ENCODE measurements around the gene MAP7.
A peak's percentile ranks its signal among the peaks of the same experiment; 100 is the strongest.
"Not testable (repeated sequence)": the region's sequence is repeated elsewhere in the genome, so short reads cannot be mapped to it uniquely, and the experiment has no call there.

The MAP7 gene

DNA sequence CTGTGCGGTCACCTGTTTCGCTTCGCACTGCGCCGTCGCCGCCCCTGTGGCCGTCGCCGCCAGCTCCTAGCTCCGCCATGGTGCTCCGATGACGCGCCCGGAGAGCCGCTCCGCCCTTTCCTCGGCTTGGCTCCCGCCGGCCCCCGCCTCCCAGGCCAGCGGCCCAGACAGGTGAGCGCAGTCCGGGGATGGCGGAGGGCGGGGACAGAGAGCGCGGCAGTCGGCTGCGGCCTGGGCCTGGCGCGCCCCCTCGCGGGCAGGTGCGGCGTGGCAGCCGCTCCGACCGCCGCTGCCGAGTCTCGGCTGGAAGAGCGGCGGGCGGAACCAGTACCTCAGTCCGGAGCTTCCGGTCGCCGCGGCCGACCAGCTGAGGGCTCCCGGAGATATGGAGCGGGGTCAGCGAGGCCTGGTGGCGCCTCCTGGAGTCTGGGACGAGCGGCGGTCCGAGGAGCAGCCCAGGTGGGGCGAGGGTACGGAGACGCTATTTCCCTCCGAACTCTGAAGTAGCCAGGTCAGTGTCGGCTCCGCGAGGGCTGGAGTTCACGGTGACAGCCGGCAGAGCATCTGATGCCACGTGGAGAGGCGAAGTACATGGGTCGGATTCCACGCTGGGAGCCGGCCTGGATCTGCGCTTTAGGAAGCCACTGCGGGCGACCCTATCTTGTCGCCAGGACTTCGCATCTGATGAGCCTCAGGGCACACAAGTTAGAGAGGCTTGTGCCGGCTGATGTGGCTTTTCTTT lies at the start of gene MAP7:
MAP7 (minus strand) TSS at position 93 of the 742 bp plus-strand sequence; CDS start at position 79, 14 bp downstream.
- DNase-seq (ENCODE audit: low read depth), result no peak

DNA sequence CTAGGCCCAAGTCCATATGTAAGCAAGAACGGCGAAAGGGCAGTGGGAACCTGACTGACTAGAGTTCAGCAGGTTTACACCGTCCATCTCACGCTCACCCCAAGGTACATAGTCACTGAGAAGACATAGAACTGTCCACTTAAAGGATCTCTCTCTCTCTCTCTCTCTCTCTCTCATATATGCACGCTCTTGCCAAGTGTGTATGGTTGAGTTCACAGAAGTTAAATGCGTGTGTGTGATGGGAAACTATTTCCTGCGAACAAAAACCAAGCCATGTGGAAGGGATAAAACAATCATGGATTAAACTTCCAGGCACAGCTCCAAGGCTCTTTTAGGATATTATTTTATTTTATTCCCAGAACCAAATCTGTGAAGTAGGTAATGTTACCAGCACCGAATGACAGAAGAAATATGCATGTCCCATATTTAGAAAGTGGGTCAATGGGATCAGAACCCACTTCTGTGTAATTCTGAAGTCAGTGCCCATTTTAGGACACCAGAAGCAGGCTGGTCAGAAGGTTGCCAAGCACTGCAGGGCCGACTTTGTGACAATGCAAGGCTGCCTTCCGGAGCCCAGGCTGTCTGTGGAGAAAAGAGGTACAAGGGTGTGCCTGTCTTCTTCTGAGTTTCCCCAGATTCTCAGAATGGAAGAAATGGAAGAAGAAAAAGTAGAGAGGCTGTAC lies 49.2 kb upstream of the MAP7 start:
- DNase-seq (ENCODE audit: low read depth), result no peak

DNA sequence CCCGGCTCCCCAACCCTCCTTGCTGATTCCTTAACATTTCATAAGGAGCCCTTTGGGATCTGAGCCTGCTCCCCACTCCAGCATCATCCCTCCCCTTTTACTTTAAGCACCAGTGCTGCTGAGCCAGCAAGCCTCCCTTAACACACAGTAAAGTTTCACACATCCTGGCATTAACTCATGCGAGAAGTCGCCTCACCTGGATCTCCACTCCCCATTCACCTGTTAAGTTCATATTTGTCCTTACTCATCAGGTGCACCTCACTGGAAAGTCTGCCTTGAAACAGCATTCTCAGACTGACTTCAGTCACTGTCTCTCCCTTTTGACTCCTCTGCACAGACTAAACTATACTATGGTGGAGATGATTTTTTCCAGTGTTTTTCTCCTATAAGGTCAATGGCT lies 47.8 kb upstream of the MAP7 start:
- no peak for DNase-seq (ENCODE audit: low read depth)

DNA sequence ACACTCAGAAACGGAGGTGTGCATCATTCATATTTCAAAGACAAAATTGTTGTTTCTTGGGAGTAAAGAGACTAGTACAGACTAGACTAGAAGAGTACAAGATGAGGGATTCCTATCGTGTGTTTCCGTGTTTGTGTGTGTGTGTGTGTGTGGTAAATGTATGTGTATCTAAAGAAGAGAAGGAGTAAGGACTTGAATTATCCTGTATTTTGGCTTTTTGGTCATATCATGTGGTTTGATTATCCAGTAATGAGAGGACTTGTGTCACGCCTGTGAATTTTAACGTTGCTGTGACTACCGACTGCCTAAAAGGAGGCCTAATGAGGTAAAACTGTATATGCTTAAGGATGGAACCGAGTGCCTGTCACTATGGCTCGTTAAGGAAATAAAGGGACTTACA lies 44.4 kb upstream of the MAP7 start:
- DNase-seq (ENCODE audit: low read depth), result no peak

DNA sequence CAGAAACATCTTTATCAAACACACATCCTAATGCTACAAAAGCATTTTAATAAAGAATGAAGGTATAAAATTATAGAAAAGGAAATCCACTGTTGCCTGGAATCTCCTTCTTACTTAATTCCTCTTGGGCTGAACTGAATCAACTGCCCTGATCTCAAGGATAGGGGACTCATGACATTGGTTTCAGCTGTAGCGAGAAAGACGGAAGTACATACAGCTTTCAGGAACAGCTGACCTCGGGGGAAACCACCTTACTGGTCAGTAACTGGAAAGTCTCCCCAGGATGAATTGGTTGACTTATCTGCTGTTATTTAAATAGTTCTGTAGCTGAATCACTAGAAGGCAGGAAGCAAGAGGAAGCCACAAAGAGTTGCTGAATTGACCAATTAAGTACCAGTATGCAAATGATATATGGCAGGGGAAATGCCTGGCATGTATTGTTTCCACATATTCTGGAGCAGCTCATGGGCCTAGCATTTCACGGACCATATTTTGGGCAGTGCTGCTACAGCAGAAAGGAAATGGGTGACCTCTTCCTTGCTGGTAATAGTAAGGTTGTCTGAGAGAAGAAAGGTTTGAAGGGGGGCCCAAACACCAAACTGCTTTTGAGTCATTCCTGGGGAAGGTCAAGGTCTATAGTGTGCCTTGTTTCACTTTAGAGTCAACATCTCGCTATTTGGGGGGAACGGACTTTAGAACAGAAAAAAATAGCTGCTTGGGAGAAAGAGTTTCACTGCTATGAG lies 43.7 kb upstream of the MAP7 start:
- peak; percentile 99 for DNase-seq (ENCODE audit: low read depth)

DNA sequence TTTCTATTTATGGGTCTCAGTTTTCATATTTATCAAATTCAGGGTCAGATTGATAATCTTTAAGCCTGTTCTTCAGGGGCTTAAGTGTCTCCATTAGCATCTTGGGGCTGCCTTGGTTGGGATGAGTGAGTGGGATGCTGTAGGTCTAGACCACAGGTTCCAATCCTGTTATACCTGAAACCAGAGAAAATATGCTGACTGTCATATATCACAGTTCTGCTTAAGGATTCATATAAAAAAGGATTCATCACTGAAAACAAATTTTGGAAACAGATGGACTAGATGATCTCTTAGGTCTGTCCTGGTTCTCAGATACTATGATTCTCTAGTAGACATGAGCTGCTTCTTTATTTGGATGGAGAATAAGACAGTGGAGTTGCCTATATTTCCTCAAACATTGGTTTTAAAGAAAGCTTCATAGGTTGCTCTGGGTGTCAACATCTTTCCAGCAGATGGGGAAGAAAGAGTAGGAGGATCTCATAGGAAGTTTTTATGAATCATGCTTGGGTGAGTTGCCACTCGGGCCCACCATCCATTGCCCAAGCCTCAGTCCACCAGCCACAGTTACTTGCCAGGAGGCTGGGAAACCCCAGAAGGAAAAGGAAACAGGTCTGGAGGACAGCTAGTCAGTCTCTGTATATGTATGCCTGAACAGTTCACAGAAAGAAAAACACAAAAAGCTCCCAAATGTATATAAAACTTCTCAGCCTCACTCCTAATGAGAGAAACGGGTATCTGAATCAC lies 42.9 kb upstream of the MAP7 start:
- DNase-seq (ENCODE audit: low read depth), result no peak

DNA sequence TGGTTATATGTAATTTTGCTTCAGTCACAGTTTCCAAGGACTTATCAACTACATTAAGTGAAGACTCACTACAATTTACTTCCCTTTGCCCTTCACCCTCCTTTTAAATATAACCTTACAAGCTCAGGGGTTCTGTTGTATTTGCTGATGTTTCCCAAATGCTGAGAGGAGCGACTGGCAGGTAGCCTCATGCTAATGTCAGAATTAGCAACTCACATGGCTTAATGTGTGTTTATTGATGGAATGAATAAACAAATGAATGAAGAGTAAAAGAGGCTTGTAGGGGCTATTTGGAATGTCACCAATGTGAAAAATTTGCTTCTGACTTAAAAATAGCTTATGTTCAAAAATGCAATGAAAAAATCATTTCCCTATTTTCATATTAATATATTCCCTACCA lies 41.4 kb upstream of the MAP7 start:
- DNase-seq (ENCODE audit: low read depth), result no peak

DNA sequence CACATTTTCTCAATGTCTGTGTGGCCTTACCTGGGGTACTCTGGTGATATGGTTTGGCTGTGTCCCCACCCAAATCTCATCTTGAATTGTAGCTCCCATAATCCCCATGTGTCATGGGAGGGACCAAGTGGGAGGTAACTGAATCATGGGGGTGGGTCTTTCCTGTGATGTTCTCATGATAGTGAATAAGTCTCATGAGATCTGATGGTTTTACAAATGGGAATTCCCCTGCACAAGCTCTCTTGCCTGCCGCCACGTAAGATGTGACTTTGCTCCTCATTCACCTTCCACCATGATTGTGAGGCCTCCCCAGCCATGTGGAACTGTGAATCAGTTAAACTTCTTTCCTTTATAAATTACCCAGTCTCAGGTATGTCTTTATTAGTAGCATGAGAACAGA lies 40.6 kb upstream of the MAP7 start:
- not testable (repeated sequence) for DNase-seq (ENCODE audit: low read depth)

DNA sequence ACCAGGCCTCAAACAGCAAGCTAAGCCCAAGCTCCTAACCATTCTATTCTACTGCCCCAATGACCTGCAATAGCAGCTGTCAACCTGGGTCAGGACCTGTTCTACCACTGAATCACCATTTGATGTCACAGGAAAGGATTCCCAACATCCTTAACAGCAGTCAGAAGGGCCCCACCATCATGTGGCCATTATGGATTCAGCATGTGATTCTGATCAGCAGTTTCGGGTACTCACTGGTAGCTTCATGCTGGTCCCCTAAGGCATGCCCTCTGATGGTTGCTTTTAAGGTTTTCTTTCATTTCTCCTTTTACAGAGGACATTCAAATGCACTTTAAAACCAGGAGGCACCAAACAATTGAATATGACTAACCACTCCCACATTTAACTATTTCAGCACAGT lies 37.3 kb upstream of the MAP7 start:
- DNase-seq (ENCODE audit: low read depth), result no peak

DNA sequence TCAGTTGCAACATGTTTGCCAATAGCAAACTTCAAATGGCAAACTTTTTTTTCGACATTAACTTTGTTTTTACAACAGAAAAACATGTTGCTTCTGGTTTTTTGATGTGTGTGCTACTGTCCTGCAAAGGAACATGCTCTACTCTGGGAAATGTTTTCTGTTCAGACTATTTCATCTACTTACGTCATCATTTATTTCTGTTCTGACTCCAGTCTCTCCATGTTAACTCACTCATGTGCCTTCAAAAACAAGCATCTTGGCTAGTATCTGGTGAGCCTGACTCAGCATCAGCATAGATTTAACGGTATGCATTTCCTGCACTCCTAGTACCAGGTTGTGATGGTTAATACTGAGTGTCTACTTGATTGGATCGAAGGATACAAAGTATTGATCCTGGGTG lies 36.1 kb upstream of the MAP7 start:
- DNase-seq (ENCODE audit: low read depth), result peak; percentile 89

DNA sequence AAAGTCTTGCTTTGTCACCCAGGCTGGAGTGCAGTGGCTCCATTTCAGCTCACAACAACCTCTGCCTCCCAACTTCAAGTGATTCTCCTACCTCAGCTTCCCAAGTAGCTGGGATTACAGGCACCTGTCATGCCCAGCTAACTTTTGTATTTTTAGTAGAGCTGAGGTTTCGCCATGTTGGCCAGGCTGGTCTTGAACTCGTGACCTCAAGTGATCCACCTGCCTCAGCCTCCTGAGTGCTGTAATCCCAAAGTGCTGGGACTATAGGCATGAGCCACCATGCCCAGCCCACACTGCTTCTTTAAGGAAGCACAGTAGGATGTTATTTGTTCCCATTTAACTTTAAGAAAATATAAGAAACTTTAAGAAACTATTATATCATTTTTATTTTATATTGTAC lies 35.3 kb upstream of the MAP7 start:
- DNase-seq (ENCODE audit: low read depth), result not testable (repeated sequence)

DNA sequence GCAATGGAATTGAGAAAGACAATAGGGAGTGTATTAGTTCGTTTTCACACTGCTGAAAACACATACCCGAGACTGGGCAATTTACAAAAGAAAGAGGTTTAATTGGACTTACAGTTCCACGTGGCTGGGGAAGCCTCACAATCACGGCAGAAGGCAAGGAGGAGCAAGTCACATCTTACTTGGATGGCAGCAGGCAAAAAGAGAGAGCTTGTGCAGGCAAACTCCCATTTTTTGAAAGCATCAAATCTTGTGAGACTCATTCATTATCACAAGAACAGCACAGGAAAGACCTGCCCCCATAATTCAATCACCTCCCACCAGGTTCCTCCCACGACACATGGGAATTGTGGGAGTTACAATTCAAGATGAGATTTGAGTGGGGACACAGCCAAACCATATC lies 34.1 kb upstream of the MAP7 start:
- not testable (repeated sequence) for DNase-seq (ENCODE audit: low read depth)

DNA sequence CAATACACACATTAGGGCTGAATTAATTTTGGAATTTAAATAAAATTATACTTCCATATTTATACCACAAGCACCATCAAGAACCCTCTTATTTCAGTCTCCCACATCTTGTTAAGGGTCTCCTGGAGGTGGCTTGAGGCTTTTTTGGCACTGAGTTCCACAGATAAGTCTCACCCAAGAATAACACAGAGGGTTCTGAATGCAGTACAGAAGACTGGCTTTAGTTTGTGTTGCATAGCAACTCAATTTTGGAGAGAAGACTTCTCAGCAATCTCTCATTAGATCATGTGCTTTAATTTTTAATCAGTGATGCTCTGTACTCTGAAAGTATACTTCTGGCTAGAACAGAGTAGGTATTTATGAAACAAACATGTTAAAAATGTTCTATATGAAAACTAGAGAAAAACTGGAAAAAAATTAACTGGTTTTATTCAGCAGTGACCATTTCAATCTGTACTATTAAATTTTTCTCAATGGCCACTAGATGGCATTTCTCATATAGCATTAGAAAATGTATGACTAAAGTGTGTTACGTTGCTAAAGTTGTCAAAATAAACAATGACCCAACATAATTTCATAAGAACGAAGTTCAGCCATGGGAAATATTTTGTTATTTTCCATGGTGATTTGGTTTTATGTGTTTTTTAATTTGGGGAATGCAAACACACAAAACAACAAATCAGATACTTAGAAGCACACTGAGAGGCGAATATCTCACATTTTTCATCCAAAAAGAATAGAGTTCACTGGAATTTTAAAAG lies 32.7 kb upstream of the MAP7 start:
- DNase-seq (ENCODE audit: low read depth), result peak; percentile 70

DNA sequence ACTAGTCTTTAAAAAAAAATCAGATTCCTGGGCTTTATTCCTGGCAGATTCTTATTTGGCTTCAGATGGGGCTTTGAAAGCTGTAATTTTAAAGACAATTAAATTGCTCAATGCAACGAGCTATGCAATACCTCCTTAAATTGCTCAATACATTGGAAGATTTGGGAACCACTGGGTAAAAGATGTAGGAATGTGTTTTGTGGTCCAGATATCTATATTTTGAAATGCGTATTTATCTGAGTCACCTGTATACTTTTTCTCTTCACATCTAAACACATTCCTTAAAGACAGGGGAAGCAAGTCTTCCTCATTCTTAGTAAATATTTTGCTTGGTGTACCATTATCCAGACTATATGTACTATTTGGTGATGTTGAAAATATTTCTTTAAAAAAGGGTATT lies 29.6 kb upstream of the MAP7 start:
- no peak for DNase-seq (ENCODE audit: low read depth)

DNA sequence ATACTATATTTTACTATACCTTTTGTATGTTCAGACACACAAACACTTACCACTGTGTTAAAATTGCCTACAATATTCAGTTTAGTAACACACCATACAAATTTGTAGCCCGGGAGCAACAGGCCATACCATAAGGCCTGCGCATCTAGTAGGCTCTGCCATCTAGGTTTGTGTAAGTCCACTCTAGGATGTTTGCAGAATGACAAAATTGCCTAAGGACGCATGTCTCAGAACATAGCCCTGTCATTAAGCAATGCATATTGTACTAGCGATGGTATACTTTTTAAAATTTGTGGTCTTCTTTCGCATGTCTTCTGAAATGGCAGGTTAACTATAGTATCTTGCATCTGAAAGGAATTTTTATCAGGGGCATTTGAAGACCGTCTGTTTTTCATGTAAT lies 26.6 kb upstream of the MAP7 start:
- no peak for DNase-seq (ENCODE audit: low read depth)

DNA sequence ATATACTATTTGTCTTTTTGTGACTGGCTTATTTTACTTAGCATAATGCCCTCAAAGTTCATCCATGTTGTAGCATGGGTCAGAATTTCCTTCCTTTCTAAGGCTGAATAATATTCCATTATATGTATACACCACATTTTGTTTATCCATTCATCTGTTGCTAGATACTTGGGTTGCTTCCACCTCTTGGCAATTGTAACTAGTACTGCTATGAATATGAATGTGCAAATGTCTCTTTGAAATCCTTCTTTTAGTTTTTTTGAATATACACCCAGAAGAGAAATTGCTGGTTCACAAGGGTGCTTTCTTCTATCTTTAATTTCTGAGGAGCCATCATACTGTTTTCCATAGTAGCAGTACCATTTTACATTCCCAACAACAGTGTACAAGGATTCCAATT lies 21.3 kb upstream of the MAP7 start:
- DNase-seq (ENCODE audit: low read depth), result no peak

DNA sequence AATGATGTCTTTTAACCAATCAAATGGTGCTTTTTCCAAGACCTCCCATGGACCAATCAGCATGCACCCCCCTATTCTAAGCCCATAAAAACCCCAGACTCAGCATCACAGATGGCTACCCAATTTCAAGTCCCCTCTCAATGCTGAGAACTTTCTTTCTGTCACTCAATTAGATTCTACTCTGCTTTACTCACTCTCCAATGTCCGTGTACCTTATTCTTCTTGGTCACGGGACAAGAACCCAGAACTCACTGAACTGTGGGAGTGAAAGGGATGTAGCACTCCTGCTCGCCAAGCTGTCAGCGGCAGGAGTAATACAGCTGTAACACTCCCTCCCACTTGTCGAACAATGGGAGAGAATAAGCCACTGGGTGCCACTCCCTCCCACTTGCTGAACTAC lies 20.8 kb upstream of the MAP7 start:
- DNase-seq (ENCODE audit: low read depth), result no peak

DNA sequence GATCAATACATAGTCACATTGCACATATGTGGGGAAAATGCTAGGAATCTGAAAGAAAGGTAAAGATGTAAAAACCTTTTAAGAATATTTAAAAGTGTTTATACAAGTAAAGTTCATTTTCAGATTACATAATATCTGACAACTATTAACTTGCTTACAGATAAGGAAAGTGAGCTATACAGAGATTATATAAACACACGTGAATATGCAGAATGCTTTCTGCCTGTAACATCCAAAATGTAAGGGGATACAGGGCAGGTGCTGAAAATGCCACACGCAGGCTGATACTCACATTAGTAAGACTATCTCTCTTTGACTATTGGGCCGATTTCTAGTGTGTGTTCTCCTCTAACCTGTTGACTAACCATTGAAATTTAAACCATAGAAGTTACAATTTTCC lies 17.9 kb upstream of the MAP7 start:
- no peak for DNase-seq (ENCODE audit: low read depth)

DNA sequence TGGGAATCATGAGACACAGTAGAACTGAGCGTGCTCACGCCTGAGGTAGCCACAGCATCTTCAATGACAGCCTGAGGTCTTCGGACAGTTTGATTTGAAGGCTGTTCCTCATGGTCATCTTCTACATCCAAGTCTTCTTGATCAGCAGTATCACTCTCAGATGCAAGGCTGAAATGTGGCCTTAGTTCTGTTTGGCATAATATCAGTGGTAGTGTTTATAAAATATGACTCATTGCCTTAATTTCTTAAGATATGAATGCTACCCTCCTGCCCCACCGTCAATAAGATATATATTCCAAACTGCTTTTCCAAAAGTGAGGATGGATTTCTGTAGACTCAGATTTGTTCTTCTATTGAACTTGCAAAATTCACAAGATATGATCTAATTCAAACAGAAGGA lies 17.5 kb upstream of the MAP7 start:
- no peak for DNase-seq (ENCODE audit: low read depth)

DNA sequence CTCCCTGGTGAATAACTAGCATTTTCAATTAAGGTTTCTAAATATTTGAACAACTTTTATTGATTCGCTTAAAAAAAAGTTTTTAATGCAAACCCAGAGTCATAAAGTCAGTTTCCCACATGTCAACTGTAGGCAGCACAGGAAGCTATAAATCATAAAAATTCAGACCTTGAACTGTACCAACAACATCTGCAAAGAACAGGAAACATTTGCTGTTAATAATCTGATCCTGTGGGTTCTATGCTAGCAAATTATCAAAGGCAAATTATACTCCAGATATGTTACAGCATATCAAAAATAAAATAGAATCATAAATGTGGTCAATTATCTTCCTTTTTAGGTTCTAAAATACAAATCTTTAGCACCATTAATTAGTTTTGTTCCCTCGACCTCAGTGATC lies 16.6 kb upstream of the MAP7 start:
- DNase-seq (ENCODE audit: low read depth), result no peak

DNA sequence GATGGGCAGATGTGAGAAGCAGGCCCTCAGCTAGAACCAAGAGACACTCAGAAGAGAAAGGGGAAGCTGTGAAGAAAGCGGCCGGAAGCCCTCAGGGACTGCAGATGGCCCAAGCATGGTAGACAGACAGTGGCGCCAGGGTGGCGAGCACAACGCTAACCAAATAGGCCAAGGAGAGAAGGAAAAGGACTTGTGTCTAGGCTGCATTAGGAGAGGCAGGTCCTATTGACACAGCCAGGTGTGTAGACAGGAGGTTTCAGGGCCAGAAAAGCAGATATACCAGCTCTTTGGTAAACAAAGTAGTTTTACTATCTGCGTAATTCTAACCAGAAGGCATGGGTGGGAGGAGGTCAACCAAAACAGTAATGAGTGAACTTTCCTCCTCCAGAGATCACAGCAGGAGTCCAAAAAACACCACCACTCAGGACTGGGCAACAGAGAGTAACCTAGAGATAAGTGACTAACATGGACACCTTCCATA lies 15.8 kb upstream of the MAP7 start:
- DNase-seq (ENCODE audit: low read depth), result no peak

DNA sequence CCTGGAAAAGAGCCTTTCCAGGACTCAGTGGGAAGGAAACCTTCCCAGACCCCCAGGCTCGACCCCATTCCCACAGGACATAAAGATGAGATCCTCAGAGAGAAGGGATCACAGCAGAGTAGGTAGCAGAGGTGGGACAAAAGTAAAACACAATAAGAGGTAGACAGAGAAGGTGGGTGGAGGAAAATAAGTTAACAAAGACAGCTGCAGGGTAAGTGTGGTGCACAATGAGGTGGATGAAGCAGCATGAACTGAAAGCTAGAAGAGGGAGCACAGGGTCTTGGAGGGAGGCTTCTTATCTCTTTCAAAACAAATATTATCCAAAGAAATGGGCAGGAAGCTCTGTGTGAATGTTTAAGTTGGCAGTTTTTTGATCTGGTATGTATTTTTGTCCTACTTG lies 14.0 kb upstream of the MAP7 start:
- DNase-seq (ENCODE audit: low read depth), result no peak

Measured in non-pigmented ciliary epithelial cell (primary cell).